Neutrophil (primary cell): ENCODE data around the gene IL17D.

Source experiments
- H3K27ac ChIP-seq: fragments of 200-600 bp; sonication (generic); 2 replicates; pipeline ENCODE4 v1.5.1; 2016; ENCODE audit warnings: mild to moderate bottlenecking, moderate library complexity
- H3K27me3 ChIP-seq: fragments of 200-600 bp; sonication (generic); 2 replicates; pipeline ENCODE4 v1.6.0; 2016; ENCODE audit warnings: mild to moderate bottlenecking
- H3K36me3 ChIP-seq: fragments of 200-600 bp; sonication (generic); 2 replicates; pipeline ENCODE4 v1.5.1; 2017
- H3K4me1 ChIP-seq, 2 experiments: fragments of 200-600 bp in 1 of 2; sonication (generic) in 1 of 2; 1 replicate in 1 of 2; 2 replicates in 1 of 2; pipeline versions ENCODE4 v1.5.1 to v1.6.1; 2013 to 2016; ENCODE audit warnings: low read depth in 1 of 2, low read length in 1 of 2, mild to moderate bottlenecking in 1 of 2, moderate library complexity in 1 of 2; ENCODE audit not compliant: control insufficient read depth in 1 of 2, insufficient read depth in 1 of 2
- H3K4me3 ChIP-seq, 2 experiments: fragments of 200-600 bp in 1 of 2; sonication (generic) in 1 of 2; 1 replicate in 1 of 2; 2 replicates in 1 of 2; pipeline ENCODE4 v1.5.1; 2013 to 2016; ENCODE audit warnings: low read depth in 1 of 2, low read length in 1 of 2, mild to moderate bottlenecking in 1 of 2, moderate library complexity in 1 of 2
- H3K9me3 ChIP-seq: fragments of 200-600 bp; sonication (generic); 2 replicates; pipeline ENCODE4 v1.5.1; 2016
- CTCF ChIP-seq: fragments of 200-600 bp; sonication (generic); IDR thresholded peaks from 2 replicates; pipeline ENCODE4 v1.5.1; 2016; ENCODE audit warnings: antibody characterized with exemption

Gene IL17D

GRCh38 chr13:20709782-20710181 lies 6.3 kb downstream of the IL17D start:
- no peak overlapping the region for H3K4me3 ChIP-seq
- no peak overlapping the region for H3K27ac ChIP-seq
- no peaks in the 10 kb centered on the region for H3K9me3 ChIP-seq
- peaks cover 58% of the 10 kb centered on the region for H3K27me3 ChIP-seq
- H3K4me1 ChIP-seq, result no peaks in the 10 kb centered on the region
- no peak for TF ChIP-seq CTCF
- H3K36me3 ChIP-seq, result no peaks in the 10 kb centered on the region

GRCh38 chr13:20711301-20712044 lies 8.0 kb downstream of the IL17D start:
- Histone ChIP-seq H3K4me1 (no peaks in the 10 kb centered on the region), H3K27ac (no peak overlapping the region)

GRCh38 chr13:20713014-20713376 lies 9.5 kb downstream of the IL17D start:
- H3K4me3 ChIP-seq, result no peak overlapping the region
- H3K9me3 ChIP-seq, result no peaks in the 10 kb centered on the region
- peaks cover 41% of the 10 kb centered on the region for H3K27me3 ChIP-seq
- no peaks in the 10 kb centered on the region for H3K36me3 ChIP-seq
- TF ChIP-seq CTCF, result no peak
- no peak overlapping the region for H3K27ac ChIP-seq
- H3K4me1 ChIP-seq, result no peaks in the 10 kb centered on the region

More at GRCh38 chr13:20711301-20712044, 8.0 kb downstream of the IL17D start:
- no peak overlapping the region for H3K4me3 ChIP-seq
- H3K27me3 ChIP-seq, result peaks cover 46% of the 10 kb centered on the region
- H3K36me3 ChIP-seq, result no peaks in the 10 kb centered on the region
- H3K9me3 ChIP-seq, result no peaks in the 10 kb centered on the region
- no peak for TF ChIP-seq CTCF

GRCh38 chr13:20713751-20714150 lies 10.3 kb downstream of the IL17D start:
- H3K36me3 ChIP-seq, result no peaks in the 10 kb centered on the region
- H3K27me3 ChIP-seq, result peaks cover 41% of the 10 kb centered on the region
- no peaks in the 10 kb centered on the region for H3K4me1 ChIP-seq
- H3K4me3 ChIP-seq, result no peak overlapping the region
- no peak overlapping the region for H3K27ac ChIP-seq
- TF ChIP-seq CTCF, result no peak
- H3K9me3 ChIP-seq, result no peaks in the 10 kb centered on the region

- Histone ChIP-seq H3K4me1 (no peaks in the 10 kb centered on the region), H3K27me3 (peaks cover 41% of the 10 kb centered on the region), H3K27ac (no peak overlapping the region), H3K9me3 (no peaks in the 10 kb centered on the region), H3K36me3 (no peaks in the 10 kb centered on the region), H3K4me3 (no peak overlapping the region)
- TF ChIP-seq CTCF, result no peak
These were observed 10.7 kb downstream of the IL17D start for GRCh38 chr13:20714161-20714560.
